Activated CD4-positive, alpha-beta T cell treated with anti-CD3 and anti-CD28 coated beads, Interleukin-2, Interleukin-4, amounts not matched to agents 100 ng/mL and 50 ng/mL, durations not matched to agents 16 hours and 8 hours (primary cell): Measurements from ENCODE around the gene EVL.
"Not testable (repeated sequence)": the region's sequence is repeated elsewhere in the genome, so short reads cannot be mapped to it uniquely, and the experiment has no call there.

Source experiments
- DNase-seq: peaks from one replicate; pipeline ENCODE4 v3.0.0-alpha.2; 2020; ENCODE audit warnings: low spot score

Gene EVL

GRCh38 chr14:100147181-100147631 lies 82.0 kb downstream of the EVL start:
- DNase-seq = peak; percentile 21

- DNase-seq = no peak
Observed at GRCh38 chr14:100147691-100148464, 82.7 kb downstream of the EVL start.

GRCh38 chr14:100148837-100149731 lies 83.9 kb downstream of the EVL start:
- DNase-seq = no peak

GRCh38 chr14:100149851-100150611 lies 84.8 kb downstream of the EVL start:
- DNase-seq = no peak

GRCh38 chr14:100150932-100151587 lies 85.8 kb downstream of the EVL start:
- DNase-seq = no peak

- DNase-seq = no peak
Observed at GRCh38 chr14:100152091-100152490, 86.9 kb downstream of the EVL start.

- DNase-seq = no peak
Observed at GRCh38 chr14:100153560-100153959, 88.3 kb downstream of the EVL start.

- DNase-seq = peak; percentile 24
Observed at GRCh38 chr14:100155049-100155621, 89.9 kb downstream of the EVL start.

GRCh38 chr14:100155756-100156616 lies 90.8 kb downstream of the EVL start:
- no peak for DNase-seq

- DNase-seq = no peak
Observed at GRCh38 chr14:100156776-100157175, 91.6 kb downstream of the EVL start.

GRCh38 chr14:100157548-100158232 lies 92.5 kb downstream of the EVL start:
- not testable (repeated sequence) for DNase-seq

- DNase-seq = no peak
Observed at GRCh38 chr14:100158566-100159093, 93.4 kb downstream of the EVL start.

- peak; percentile 34 for DNase-seq
Observed at GRCh38 chr14:100159094-100159864, 94.1 kb downstream of the EVL start, which contains the start of gene DEGS2. DEGS2 (minus strand) TSS chr14:100159645; CDS start chr14:100159587, 58 bp downstream.

GRCh38 chr14:100159865-100160533 lies 94.8 kb downstream of the EVL start:
- no peak for DNase-seq

- DNase-seq = no peak
Observed at GRCh38 chr14:100160534-100160916, 95.3 kb downstream of the EVL start.

- no peak for DNase-seq
Observed at GRCh38 chr14:100165376-100165775, 100.2 kb downstream of the EVL start.

- no peak for DNase-seq
Observed at GRCh38 chr14:100165831-100166440, 100.7 kb downstream of the EVL start.

GRCh38 chr14:100168506-100168905 lies 103.3 kb downstream of the EVL start:
- no peak for DNase-seq
